T47D (cell line): Measurements from ENCODE around the gene NEDD4L.

Experiments used
- DNase-seq, 2 experiments: peaks; one replicate each; pipeline versions ENCODE4 v3.0.0 to v3.0.0-alpha.2; 2011 to 2012; ENCODE audit warnings: low read depth in 1 of 2, low spot score in 1 of 2
- JUND ChIP-seq: IDR thresholded peaks from 2 replicates; pipeline ENCODE4 v1.6.1; 2012; ENCODE audit warnings: low read depth
- in situ Hi-C: cut with HindIII; loops from 2 replicates; pipeline ENCODE4 v1.10.0; 2016; ENCODE audit warnings: low sequenced_read_pairs, low pct_unique_long_range_greater_than_20kb

Gene NEDD4L

DNA sequence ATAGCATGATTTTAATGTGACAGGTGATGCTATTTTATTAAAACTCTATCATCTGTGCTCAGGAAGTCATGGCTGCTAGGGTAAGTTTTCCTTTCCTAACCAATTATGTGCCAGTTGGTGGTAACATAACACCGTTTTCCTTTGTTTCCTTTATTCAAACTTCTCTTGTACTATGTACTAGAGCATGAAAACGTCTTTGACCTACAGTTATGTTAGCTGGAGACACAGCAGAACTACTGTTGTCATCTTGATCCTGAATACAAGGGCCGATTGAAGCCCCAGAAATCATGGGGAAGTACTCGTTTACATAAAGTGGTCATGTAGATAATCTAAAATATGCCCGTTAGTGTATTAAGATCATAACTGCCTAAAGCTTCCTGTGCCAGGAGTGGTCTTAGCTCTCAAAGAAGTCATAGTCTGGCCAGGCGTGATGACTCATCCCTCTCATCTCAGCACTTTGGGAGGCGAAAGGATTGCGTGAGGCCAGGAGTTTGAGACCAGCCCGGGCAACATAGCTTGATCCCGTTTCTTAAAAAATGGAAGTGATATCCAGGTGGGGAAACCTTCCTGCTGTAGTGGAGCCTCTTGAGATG is 20.5 kb downstream of the NEDD4L start:
- no peak for DNase-seq
- no peak for TF ChIP-seq JUND

GRCh38 chr18:58065956-58066355 is 21.9 kb downstream of the NEDD4L start:
- DNase-seq: no peak
- in situ Hi-C loops: no loop called here
- no peak for TF ChIP-seq JUND

More for the DNA sequence above, 20.5 kb downstream of the NEDD4L start:
- in situ Hi-C loops: no loop called here

DNA sequence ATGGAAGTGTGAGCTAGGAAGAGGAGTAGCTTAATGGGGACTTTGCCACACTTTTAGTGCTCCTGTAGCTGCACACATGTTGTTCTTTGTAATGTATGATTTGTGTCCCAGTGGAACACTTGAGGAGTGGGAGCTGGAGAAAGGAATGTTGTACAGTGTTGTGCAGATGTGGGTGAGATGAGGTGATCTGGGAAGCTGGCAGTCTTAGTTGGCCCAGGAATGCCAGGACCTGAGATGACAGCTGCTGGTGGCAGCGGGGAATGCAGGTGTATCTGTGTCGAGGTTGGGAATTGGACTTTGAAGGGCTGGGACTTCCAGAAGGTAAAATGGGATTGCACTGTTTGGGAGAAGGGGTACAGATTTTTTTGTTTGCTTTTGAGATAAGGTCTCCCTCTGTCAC is 23.6 kb downstream of the NEDD4L start:
- DNase-seq: peak in 1 of 2 experiments; percentile 48
- in situ Hi-C loops: no loop called here
- TF ChIP-seq JUND: no peak

GRCh38 chr18:58069099-58069498 is 25.1 kb downstream of the NEDD4L start:
- in situ Hi-C loops: no loop called here
- TF ChIP-seq JUND: no peak
- DNase-seq: no peak

DNA sequence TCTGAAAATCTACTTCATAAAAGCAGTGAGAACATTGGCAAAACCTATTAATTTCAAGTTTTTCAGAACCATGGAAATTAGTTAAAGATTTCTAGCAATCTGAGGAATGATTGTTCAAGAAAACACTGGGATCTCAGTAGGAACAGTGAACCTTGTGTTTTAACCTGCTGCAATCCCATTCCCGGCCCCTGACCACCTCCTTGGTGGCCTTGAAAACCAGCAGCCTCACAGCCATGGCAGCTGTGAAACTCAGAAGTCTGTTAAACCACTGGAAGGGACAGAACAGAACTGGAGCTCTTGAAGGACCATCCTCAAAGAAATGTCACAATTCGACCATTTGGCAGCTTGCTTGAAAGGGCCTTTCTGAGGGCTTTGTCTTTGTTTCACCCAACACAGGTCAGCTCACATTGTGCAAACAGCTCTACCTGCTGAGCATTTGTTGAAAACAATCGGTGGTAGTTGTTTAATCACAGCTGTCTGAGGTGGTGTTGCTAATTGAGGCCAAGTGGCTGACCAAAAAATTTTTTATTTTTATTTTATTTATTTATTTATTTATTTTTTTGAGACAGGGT is 25.8 kb downstream of the NEDD4L start:
- no peak for DNase-seq
- in situ Hi-C loops: no loop called here
- no peak for TF ChIP-seq JUND

DNA sequence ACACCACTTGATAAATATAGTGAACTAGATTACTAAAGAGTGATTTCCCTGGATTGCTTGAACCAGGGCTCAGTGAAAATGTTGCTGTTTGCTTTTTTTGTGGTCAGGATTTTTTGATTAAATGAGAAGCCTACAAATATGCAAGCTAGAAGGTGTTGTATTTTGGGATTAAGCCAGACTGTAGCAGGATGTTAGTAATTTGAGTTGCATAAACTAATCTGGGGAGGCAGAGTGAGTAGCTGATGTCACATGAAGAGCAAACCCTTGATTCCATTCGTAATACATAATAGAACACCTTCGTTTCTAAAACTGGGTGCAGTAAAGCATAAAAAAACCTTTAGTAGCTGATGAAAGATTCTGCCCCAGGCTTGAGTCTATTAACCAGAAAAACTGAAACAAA is 32.0 kb downstream of the NEDD4L start:
- TF ChIP-seq JUND: no peak
- peak in 1 of 2 experiments; percentile 60 for DNase-seq
- in situ Hi-C loops: no loop called here

DNA sequence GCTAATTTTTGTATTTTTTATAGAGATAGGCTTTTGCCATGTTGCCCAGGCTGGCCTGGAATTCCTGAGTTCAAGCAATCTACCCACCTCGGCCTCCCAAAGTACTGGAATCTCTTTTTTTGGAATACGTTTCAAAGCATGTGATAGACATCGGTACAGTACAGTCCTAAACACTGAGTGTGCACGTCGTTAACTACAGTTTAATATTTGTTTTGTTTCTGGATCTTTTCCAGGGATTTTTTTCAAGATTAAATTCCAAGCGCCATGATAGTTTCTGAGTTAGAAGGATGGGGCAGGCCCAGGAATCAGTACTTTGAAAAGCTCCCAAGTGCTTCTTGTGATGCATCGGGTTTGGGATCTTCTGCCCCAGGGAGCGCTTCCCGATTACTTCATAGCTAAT is 33.3 kb downstream of the NEDD4L start:
- peak; percentile 74 for TF ChIP-seq JUND
- in situ Hi-C loops: no loop called here
- peak in 1 of 2 experiments; percentile 81 for DNase-seq

DNA sequence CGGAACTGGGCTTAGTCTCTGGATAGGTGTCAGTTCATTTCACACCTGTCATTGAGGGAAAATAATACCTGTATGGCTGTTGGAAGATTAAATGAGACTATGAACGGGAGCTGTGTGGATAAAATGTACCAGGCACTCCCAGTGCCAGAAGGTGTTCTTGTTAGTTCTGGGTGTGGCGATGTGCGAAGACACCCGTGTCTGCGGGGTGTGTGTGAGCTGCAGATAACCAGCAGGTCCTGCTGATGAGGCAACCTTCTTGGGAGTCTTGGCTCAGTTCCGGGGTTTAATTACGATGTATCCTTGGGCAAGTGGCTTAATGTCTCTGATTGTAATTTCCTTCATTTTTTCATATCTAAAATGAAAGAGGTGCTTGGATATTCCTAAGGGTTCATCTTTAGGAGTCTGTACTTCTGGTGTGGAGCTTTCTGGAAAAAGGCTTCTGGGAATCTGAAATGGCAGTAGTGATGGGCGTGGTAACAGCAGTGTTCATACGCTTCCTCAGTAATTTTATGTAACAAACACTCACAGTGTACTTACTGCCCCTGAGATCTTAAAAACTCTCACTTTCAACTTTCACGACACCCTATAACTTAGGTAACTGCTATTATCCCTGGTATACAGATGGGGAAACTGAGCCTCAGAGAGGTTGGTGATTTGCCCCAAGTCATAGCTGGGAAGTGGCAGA is 35.0 kb downstream of the NEDD4L start:
- TF ChIP-seq JUND: no peak
- in situ Hi-C loops: no loop called here
- peak in 1 of 2 experiments; percentile 40 for DNase-seq

DNA sequence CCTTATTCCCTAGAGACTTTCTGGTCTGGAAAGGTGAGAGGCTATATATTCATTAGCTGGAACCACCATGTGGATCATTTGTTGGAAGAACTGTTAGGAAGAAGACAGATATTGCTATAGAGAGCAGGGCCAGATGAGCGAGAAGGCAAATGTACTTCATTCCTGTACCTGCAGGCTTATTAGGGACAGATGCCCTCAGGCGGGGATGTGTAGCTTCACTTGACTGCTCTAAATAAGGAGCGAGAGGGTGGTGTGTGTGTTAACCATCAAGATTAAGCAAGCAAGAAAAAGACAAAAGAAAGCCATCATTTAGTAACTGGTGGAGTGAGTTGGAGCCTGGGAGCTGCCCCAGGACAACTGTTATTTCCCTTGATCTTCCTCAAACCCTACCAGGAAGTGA is 36.4 kb downstream of the NEDD4L start:
- DNase-seq: peak in 1 of 2 experiments; percentile 84
- in situ Hi-C loops: no loop called here
- TF ChIP-seq JUND: no peak

- TF ChIP-seq JUND: no peak
- in situ Hi-C loops: no loop called here
- DNase-seq: peak in 1 of 2 experiments; percentile 93
Measured at GRCh38 chr18:58087928-58088690, 44.1 kb downstream of the NEDD4L start.

- peak in 1 of 2 experiments; percentile 85 for DNase-seq
- in situ Hi-C loops: no loop called here
- peak; percentile 53; the same call in 1 of the 2 replicates for TF ChIP-seq JUND
Measured at GRCh38 chr18:58088691-58089065, 44.7 kb downstream of the NEDD4L start.

DNA sequence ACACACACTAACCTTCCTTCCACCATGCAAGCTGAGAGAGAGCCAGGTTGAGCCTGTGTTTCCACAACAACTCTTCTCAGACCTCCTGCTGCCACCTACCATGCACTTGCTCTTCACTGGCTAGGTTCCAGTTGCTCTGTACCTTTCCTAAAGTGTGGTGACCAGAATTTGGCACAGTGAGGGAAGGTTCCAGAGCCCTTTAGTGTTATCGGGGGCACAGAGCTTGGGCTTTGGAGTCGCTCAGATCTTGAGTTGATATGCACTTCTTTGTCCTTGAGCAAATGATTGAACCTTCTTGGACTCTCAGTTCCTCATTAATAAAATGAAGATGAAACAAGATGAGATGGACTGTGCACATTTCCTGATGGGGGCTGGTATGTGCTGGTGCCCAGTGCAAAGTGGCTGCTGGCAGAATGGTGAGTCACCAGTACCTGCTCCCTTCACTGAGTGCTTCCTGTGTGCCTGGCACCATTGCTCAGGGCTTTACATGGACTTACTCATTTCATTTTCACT is 47.1 kb downstream of the NEDD4L start:
- TF ChIP-seq JUND: peak; percentile 86
- in situ Hi-C loops: no loop called here
- DNase-seq: peak; percentile 30 to 81
